NCI-H526 (cell line): Measurements from ENCODE around the gene RWDD2A.
"Not testable (repeated sequence)": the region's sequence is repeated elsewhere in the genome, so short reads cannot be mapped to it uniquely, and the experiment has no call there.

Experiments used
- DNase-seq, 2 experiments: peaks; one replicate each; lab custom pipeline; 2025; lab: John Stamatoyannopoulos, UW

Gene RWDD2A

DNA sequence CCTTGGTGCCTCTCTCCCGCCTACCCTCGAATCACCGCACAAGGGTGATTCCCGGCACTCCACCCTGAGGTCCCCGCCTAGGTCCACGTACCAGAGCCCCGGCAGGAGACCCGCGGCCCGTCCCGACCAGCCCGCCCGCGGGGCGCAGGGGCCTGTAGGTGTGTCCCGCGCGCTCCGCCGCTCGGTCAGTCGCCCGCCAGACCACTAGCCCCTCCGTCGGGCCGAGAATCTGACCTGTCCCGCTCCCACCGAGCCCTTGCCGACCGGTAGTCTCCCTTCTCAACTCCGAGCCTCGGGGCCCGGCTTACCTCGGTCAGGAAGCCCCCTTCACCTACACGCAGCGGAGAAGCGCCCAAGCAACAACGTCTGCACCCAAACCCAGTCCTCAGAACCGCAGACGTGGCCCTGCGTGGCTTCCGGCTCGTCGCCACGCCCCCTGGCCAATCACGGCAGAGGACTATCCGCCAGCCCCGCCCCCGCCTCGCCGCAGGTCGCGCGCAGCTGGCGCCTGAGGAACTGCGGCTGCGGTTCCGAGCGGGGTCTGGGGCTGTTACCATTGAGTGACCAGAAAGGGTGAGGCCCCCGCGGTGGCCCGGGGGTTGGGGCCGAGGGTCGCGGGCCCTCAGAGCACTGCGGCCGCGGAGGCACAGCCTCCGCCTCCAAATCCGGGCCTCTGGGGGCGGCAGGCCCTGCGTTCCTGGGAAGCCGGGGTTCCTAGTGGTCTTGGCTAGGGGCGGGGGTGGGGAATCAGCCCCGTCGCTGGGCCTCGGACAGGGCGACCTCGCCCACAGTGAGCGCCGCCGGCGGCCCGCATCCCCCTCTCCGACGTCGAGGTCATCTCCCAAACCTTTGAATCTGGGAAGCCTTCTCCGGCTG is at the start of gene RWDD2A, which contains the start of gene PGM3:
RWDD2A (plus strand) TSS at position 487 of the 876 bp plus-strand sequence. CDS start 1,095 bp downstream, outside the sequence.
PGM3 (minus strand) TSS at position 395 of the 876 bp plus-strand sequence. CDS start 2,253 bp downstream, outside the sequence.
- peak; percentile 73 to 94 for DNase-seq

DNA sequence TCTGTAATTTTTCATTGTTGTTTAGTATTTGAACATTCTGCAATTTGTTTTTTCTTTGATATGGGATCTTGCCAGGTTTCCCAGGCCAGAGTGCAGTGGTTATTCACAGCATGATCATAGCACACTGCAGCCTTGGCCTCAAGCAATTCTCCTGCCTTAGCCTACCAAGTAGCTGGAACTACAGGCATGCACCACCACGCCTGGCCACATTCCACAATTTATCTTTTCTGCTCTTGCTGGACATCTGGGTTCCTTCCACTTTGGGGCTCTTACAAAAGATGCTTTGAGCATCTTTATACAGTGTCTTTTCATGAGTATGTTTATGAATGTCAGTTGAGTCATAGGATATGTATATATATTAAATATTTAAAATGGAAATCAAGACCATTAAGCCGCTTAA is 42.0 kb upstream of the RWDD2A start:
- DNase-seq, result no peak

DNA sequence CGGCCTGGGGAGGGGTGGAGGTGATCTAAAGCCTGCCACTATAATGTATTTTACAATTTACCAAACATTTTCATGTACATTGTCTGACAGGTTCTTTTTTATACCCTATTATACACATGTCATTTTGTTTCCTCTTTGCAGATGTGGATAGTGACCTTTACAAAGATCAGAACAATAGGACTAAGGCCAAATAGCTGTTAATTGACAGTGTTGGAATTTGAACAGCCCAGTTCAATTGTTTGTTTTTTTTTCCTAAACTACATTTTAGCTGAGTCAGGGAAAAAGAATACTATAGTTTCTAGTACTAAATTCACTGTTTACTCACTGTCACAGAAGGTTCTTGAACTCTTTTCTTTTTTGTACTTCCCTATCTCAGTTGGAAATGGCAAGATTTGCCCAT is 40.2 kb upstream of the RWDD2A start:
- DNase-seq, result no peak

DNA sequence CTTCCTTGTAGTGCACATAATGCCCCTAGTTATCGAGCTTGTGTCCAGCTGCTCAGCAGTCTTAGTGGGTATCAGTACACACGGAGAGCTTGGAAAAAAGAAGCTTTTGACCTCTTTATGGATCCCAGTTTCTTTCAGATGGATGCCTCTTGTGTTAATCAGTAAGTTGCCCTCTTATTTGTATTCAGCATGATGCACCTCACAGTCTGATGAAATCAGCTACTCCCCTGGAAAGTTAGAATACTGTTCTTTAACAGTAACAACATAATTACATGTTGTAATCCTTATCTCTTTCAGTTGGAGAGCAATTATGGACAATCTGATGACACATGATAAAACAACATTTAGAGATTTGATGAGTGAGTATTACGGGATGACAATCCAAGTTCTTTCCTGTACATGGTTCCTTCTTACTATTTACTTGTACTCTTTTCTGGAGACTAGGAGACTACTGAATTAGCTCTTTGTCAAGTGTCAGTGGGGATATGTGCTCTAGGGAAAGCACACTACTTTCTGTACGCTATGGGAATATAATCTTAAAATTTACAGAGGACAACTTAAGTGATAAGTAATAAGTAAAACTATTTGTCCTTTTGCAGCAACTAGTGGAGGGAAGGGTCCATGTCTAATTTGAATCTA is 39.2 kb upstream of the RWDD2A start:
- DNase-seq, result no peak

DNA sequence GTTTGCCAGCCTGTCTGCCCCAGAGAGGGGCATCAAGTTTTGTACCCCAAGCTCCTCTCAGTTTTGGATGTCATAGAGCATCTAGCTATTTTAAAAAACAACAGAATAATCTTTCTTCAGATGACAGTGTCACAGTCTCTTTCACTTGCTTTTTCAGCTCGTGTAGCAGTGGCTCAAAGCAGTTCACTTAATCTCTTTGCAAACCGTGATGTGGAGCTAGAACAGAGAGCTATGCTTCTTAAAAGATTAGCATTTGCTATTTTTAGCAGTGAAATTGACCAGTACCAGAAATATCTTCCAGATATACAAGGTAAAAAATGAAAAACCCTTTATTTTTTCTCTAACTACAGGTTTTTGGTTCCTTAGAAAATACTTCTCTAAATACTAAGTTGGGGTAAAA is 37.4 kb upstream of the RWDD2A start:
- no peak for DNase-seq

DNA sequence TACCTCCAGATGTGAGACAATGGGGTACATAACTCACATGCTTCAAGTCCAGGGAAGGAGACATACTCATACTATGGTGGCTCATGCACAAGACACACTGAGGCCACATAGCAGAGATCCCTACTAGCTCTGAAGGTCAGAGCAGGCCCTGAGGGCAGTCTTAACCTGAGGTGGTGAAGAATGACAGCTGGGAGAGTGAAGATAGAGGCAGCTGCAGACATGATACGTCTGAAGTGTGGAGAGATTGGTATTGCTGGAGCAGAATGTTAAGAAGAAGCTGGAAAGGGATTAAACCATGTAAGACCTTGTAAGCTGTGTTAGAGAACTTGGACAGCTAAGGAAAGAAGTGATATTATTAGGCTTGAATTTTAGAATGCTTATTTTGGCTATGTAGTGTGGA is 33.0 kb upstream of the RWDD2A start:
- DNase-seq, result no peak

DNA sequence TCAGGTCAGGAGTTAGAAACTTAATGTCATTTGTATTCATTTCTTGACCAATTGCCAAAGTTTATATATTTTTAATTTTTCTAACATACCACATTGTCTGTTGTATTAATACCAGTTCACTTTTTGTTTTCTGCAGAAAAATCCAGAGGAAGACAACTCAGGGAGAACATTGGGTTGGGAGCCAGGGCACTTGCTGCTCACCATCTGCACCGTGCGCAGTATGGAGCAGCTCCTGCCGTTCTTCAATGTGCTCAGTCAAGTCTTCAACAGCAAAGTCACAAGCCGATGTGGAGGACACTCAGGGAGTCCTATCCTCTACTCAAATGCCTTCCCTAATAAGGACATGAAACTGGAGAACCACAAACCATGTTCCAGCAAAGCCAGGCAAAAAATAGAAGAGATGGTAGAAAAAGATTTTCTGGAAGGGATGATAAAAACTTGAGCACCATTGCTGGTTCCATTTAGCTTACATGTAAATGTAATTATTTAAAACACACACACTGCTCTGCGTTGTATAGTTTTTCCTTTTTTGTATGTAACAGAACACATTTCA is 25.4 kb upstream of the RWDD2A start:
- no peak for DNase-seq

DNA sequence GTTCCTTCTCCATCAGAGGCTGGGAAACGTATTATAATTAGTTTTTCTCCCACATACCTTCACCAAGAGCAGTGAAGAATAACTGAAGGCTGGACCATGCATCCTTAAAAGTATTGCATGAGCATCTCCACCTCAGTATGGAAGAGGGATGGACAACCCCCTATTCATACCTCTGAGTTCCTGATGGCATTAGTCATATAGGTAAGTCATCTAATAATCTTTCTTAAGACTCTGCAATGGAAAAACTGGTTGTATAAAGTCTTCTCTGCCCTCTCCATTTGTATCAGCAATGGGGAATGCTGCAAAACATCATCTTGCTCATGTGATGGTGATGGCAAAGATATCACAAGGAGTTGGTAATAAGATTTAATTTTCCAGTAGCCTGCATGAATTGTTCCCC is 24.6 kb upstream of the RWDD2A start:
- no peak for DNase-seq

DNA sequence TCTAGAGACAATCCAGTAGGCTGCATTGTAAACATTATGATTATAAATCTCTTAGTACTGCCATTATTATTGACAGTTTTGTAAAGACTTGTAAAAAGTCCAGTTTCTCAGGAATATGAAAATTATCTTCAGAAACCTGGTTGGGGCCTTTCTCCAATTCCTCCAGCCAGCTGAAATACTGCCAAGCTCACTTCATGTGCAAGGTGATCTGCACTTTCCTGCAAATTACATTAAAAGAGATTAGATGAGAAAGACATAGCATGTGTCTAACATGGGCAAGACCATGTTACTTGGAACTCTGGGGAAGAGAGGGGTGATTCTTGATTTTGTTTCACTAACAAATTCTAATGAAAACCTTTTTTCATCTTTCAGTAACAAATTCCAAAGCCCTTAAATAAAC is 24.1 kb upstream of the RWDD2A start:
- no peak for DNase-seq

DNA sequence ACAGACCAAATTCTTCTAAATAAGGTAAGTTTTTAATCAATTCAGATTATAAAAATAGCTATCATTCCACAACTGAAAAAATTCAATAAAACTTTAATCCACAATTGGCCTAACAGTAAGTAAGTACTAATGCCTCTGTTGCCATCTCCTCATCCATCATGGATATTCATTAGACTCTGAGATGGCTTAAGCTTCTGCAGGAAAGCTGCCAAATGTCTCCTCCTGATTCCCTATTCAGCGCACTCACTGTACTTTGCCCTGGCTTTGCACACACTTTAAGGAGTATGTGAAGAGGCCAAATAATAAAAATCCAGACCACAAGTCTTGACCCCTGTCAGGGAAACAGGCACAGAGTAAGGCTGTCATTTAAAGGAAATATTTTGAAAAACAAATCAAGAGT is 23.6 kb upstream of the RWDD2A start:
- no peak for DNase-seq

DNA sequence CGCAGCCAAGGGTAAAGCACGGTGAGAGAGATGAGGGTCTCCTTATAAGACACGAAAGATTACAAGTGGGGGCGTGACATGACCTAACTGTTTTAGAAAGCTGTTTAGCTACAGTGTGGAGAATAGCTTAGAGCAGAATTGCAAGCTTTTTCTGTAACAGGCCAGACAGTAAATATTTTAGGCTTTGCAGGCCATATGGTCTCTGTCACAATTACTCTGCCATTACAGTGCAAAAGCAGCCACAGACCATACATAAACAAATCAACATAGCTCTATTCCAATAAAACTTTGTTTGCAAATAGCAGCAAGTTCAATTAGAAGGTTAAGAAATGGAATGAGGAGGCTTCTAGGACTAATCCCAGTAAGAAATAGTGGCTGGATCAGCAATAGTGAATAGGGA is 16.9 kb upstream of the RWDD2A start:
- no peak for DNase-seq

DNA sequence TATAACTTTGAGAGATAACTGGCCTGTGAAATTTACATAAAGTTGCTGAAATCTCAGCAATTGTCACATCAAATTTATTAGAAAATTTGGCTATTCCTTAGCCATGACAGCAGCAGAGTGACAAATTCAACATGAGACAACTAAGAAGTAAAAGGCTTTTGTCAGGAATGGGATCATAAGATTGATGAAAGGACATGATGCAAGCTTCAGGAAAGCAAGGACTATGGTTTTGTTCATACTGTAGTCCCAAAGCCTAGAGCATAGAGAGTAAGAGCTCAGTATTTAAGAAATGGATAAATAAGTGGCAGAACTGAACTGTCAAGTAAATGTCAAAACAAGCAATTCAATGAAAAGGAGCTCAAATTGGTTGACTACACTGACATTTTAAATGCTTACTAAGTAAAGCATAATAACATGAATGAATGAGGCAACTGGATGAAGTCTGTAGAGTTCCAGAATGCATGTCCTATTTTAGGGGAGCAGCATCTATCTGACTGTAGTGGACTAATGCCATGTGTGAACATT is 12.7 kb upstream of the RWDD2A start:
- DNase-seq, result no peak

DNA sequence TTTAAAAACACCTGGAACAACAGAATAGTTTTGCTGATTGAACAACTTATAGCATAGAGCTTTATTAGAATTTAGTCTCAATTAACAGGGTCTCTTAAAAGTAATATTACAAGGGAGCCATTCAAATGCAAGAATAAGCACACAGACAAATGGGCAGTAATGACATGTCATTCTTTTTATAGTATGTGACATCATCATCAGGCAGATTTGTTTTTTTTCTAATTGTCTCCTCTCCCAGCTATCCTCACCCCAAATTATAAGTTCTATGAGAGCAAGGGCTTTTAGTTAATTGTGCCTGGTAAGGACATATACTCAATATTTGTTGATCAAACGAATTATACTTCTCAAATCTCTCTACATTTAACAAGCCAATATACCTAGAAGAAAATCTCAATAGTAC is 11.0 kb upstream of the RWDD2A start:
- no peak for DNase-seq

DNA sequence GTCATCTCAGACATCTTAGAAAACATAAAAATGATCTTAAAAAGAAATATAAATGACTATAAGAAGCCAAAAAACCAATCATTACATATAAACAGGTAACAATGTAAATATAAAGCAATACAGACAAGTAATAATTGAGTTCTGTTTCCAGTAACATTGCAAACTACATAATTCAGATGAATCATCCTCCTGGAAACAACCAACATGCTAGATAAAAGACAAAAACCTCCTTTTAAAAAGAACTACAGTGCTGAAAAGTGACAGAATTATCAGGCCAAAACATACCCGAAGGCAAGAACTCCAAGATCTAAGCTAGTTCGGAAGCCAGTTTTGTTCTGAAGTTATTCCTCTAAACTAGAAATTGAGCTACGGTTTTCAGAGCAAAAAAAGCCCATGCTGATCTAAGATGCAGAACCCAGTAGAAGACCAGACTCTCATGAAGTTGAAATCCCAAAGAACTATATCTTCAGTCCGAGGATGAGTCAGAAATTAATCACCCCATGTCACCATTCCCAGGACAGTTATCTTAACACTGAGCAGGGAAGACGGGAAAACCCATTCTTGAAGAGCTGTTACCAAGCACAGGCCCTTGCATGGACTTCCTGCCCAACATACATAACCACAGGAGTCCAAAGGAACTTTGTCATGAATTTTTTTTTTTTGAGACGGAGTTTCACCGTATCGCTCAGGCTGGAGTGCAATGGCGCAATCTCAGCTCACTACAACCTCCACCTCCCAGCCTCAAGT is 9.9 kb upstream of the RWDD2A start:
- no peak for DNase-seq

DNA sequence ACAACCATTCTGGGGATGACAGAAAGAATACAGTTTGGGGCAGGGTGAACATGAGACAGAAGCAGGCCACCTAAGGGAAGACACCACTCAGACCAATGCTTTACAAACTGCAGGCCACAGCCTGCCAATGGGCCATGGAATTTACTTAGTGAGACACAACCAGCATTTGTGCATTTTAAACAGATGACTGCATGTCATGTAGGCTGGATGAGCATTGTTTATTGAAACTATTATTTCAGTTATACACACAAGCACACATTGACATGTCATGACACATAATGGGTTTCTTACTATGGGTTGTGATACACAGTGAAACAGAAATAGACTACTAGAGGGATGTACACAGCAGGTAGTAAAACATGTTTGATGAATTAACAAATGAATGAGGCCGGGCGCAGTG is 8.1 kb upstream of the RWDD2A start:
- no peak for DNase-seq

DNA sequence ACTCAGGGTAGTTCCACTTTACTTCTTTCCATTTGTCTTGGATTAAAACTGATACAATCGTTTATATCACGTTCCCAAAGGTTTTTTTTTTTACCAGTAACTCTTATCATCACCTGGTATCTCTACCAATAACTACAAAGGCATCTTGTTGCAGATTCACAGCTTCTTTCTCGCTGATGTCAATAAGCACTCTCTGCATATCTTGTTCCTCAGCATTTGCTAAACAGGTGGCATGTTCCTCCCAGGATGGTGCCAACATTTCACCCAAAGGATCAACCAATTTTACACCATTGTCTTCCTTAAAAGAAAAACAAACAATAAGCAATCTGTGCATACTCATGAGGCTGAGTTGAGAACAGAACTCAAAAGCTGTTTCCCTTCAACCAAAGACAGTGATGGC is 4.7 kb upstream of the RWDD2A start:
- no peak for DNase-seq

DNA sequence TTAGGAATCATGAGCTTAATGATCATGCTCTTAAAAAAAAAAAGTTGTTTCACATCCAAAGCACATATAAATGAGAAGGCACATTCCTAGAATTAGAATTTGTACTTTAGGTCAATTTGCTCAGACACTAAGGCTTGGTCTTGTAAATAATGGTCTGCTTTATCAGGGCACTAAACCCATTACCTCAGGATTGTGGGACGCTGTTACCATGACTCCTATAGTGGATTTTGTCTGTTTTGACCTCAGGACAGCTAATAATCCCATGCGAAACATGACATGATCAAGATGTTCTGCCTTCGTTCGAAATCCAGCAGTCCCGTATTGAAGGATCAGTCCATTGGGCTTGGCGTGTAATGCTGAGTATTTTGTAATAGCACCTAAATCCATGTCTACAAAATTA is 2.5 kb upstream of the RWDD2A start:
- DNase-seq, result no peak

DNA sequence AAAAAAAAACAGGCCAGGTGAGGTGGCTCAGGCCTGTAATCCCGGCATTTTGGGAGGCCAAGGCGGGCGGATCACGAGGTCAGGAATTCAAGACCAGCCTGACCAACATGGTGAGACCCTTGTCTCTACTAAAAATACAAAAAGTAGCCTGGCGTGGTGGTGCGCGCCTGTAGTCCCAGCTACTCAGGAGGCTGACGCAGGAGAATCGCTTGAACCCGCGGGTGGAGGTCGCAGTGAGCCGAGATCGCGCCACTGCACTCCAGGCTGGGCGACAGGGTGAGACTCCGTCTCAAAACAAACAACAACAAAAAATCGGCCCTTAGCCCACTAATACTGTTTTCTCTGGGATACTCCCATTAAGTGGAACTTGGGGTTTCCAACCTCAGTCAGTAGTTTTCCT is 1.2 kb upstream of the RWDD2A start:
- not testable (repeated sequence) for DNase-seq

DNA sequence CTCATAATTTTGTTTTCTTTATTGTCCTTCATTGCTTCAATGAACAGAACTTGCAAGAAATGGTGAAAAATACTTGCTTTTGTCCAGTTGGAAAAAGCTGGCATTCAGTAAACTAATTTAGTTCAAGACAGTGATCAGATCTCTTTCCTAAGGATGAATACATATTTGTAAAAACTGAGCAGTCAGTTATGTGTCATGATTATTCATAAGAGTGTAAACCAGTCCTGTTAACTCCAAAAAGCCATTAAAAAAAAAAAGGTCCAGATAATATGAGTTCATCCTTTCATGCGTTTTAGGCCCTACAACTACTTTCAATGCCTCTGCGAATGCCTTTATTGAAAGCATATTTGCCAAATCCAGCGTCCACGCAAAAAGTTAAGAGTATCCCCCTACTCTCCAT is 701 bp upstream of the RWDD2A start:
- peak in 1 of 2 experiments; percentile 22 for DNase-seq

DNA sequence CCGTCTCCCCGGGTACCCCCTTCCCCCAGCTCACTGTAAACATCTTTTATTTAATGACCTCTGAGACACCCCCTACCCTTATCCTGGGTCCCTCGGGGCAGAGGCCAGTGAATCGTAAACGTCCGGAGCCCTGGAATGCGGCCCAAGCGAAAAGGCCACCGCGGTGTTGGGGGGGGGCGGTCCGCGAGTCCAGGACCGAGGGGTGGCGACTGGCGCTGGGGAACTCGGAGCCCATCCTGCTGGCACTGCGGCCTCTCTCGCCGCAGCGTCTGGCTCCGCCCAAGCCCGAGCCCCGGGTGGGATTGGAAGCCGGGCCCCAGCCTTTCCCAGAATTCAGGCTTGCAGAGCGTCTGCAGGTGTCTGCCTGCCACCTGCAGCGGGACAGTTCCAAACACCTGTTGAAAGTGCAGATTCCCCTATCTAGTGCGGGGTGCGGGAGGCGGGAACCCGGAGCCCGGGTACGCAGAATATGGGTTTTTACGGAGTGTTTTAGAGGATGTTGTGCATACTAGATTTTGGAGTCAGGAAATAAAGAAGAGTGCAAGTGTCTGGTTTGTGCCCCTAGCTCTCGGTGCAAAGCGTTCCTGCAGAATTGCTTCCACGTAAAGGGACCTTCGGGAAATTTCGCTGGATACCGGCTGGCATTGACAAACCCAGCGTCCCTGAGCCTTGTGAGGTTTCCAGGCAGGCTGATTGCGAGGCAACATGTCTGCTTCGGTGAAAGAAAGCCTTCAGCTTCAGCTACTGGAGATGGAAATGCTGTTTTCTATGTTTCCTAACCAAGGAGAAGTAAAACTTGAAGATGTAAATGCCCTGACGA is 800 bp downstream of the RWDD2A start:
- DNase-seq, result peak; percentile 49 to 81

DNA sequence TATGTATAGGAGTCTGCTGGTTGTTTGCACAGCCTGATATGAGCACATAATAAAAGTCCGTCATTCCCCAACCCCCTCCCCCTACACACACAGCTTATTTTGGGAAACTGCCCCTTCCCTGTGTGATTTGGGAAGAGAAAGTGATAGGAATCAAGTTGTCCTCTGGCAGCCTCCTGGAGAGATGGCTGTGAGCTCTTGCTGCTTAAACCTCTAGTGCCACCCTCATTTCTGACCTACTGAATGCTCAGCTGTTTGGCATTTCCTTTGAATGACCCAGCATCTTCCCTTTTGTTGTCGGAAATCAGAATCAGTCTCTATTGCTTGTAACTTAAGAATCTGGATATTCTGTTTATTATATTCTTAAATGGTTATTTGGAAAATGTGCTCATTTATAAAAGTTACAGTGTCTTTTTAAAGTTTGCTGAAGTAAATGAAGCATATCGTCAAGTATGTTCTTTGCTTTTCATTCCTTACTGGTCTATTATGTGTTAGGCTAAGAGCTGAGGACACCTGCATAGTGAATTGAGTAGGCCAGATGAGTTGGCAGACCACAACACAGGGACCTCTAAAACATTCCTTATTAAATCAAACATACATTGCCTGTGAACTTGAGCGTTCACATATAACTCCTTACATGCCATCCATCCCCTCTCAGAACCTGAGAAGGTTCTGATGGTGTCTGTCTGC is 5.5 kb downstream of the RWDD2A start:
- no peak for DNase-seq
